ENCODE measurements around the gene TNFRSF8.

- TF ChIP-seq CTCF (conservative IDR thresholded peaks at IDR 0.05; ENCODE audit: low read depth, low read length) (no peak), POLR2A (IDR thresholded peaks at IDR 0.05; ENCODE audit: low read depth, low read length) (no peak)
Observed at GRCh38 chr1:12142891-12143630, 80.0 kb downstream of the TNFRSF8 start.

Measured in IMR-90 (cell line).